LNCaP clone FGC (cell line): ENCODE measurements around the gene CPN2.

Experiments
- DNase-seq: peaks from one replicate; pipeline ENCODE4 v3.0.0-alpha.2; 2011; ENCODE audit warnings: low read depth
- H3K4me3 ChIP-seq: 2 replicates; pipeline ENCODE4 v1.5.1; 2011; ENCODE audit warnings: mild to moderate bottlenecking, low read depth, low read length, control low read depth
- TF ChIP-seq, protein P1 (sequence below): IDR thresholded peaks from 2 replicates; pipeline ENCODE4 v1.5.1; 2012; ENCODE audit warnings: mild to moderate bottlenecking; ENCODE audit not compliant: control insufficient read depth, insufficient read depth; ENCODE audit errors: extremely low read depth

CPN2 gene

DNA sequence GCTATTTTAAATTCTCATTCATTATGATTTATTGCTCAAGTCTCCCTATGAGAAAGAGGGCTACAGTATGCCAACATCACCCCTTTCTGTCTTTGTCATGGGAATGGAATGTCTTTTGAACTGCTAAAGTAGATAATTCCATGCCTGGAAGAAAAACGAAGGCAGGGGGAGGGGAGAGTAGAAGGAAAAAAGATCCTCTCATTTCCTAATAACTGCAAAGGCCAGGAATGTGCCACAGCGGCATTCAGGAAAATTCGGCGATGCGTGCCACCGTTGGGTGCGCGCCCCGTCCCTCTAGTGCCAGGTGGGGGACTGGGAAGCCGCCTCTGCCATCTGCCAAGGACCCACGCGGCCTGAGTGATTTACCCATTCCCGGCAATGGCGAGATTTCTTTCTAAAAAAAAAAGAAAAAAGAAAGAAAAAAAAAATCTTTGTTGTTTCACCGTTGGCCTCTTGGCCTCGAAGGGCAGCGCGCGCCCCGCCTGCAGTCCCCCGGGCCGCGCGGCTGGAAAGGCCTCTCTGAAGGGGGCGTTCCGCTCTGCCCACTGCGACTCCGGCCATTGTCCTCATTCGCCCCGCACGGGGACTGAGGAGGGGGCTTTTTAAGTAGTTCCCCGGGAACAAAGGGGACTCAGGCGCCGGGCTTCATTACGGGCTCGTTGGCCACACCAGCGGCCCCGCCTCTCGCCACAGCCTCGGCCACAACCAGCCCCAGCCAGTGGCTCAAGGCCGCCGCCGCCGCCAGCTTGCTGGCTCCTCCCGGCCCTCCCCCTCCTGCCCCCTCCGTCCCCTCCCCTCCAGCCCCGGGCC, 54.5 kb downstream of the CPN2 start:
- no peak for DNase-seq
- TF ChIP-seq, protein P1, sequence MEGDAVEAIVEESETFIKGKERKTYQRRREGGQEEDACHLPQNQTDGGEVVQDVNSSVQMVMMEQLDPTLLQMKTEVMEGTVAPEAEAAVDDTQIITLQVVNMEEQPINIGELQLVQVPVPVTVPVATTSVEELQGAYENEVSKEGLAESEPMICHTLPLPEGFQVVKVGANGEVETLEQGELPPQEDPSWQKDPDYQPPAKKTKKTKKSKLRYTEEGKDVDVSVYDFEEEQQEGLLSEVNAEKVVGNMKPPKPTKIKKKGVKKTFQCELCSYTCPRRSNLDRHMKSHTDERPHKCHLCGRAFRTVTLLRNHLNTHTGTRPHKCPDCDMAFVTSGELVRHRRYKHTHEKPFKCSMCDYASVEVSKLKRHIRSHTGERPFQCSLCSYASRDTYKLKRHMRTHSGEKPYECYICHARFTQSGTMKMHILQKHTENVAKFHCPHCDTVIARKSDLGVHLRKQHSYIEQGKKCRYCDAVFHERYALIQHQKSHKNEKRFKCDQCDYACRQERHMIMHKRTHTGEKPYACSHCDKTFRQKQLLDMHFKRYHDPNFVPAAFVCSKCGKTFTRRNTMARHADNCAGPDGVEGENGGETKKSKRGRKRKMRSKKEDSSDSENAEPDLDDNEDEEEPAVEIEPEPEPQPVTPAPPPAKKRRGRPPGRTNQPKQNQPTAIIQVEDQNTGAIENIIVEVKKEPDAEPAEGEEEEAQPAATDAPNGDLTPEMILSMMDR, result no peak
- no peak overlapping the region for H3K4me3 ChIP-seq

DNA sequence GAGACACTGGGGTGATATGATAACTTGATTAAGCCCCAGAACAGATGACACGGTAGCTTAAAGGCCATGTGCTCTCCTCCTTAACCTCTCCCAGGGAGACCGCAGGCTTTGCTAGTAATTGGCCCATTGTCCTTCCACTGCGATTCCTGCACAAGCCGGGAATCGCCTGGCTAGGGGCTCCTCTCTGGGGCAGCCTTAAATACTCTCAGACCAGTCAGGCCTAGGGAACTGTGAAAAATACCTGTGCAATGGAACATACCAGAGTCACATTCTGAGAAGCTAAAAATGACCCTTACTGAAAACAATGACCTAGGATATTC, 56.3 kb downstream of the CPN2 start:
- TF ChIP-seq, protein P1, result no peak
- DNase-seq, result no peak
- H3K4me3 ChIP-seq, result no peak overlapping the region

DNA sequence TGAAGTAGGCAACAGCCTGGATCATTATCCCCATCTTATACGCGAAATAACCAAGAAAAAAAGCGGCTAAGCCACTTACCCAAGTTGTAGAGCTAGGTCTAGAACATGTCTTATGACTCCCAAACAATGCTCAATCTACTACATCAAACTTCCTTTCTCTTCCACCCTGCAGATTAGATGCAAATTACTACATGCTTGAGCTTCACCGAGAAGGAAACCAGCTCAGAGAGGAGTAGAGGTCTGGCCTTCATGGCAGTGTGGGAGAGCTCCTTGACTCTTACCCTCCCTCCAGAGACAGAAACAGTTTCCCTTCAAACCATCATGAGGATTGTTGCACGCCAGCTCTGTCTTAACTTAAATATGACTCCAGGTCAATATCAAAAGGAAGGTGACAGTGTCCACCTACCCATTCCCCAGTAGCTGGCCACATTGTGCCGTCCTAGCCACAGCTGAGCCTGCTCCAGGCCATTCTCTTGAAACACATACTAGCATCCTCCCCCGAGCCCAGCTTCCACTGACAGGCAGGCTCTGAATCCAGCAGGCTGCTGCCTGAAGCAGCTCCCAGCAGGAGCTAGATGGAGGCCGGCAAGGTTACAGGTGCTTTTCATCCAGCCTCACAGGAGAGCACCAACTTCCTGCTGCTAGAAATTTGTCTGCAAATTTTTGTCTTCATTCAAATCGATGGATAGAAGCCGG, 56.8 kb downstream of the CPN2 start:
- TF ChIP-seq, protein P1, result no peak
- DNase-seq, result no peak

DNA sequence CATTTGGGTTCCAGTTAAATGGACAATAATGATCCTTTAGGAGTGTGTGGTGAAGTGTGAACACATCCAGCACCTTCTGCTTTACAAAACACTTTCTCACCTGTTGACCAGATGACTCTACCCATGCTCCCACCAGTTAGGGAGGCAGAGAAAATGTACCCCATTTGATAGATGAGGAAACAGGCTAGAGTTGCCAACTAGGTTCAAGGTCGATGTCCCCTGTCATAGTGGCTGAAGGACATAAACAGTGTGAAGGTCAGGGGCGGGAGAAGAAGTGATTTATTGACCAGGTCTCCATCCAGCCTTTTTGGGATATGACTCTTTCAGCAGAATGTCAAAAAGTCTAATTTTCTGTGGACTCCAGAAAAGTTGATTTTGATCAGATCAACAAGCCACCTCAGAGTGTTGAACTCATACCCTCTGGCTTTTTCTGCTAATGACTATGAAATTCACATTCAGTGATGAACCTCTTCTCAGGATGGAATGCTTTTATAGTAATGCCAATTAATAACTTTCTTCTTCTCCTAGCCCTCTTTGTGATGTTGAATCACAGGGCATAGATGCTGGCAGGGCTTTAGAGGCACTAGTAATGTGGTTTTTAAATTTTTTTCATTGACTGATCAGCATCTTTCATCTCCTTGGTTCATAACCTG, 57.5 kb downstream of the CPN2 start:
- no peak overlapping the region for H3K4me3 ChIP-seq
- TF ChIP-seq, protein P1, result no peak
- DNase-seq, result no peak

More for the DNA sequence above, 56.8 kb downstream of the CPN2 start:
- no peak overlapping the region for H3K4me3 ChIP-seq

DNA sequence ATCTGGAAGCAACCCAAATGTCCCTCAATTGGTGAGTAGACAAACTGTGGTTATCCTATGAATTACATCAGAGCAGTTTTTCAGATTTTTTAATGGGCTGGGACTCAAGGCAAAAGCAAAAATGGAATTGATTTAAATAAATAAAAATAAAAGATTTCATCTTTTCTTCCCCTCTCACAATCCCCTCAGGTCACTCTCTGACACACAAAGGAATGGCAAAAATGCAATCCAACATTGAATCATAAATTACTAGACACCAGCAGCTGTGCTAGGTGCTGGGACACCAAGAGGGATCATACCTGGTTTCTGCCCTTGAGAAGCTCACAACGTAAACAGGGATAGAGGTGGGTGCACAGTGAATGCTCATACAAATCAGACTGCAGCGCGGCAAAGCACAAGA, 58.8 kb downstream of the CPN2 start:
- H3K4me3 ChIP-seq, result no peak overlapping the region
- no peak for DNase-seq
- TF ChIP-seq, protein P1, result no peak
